Nephron progenitor cell (in vitro differentiated cells): ENCODE data around the gene DIP2C.

Experiments used
- DNase-seq: peaks from one replicate; pipeline ENCODE4 v3.0.0; 2021
- H3K27ac Mint-ChIP-seq: 2 replicates; pipeline ENCODE4 v1.8.0; 2021; ENCODE audit warnings: mild to moderate bottlenecking, moderate library complexity, mixed read lengths
- H3K27me3 Mint-ChIP-seq: 2 replicates; pipeline ENCODE4 v1.8.0; 2021; ENCODE audit warnings: mild to moderate bottlenecking, low read depth, mixed read lengths; ENCODE audit not compliant: poor library complexity
- H3K36me3 Mint-ChIP-seq: 2 replicates; pipeline ENCODE4 v1.8.0; 2021; ENCODE audit warnings: low read depth, mixed read lengths
- H3K4me1 Mint-ChIP-seq: 2 replicates; pipeline ENCODE4 v1.8.0; 2021; ENCODE audit warnings: mixed read lengths
- H3K4me3 Mint-ChIP-seq: 2 replicates; pipeline ENCODE4 v1.8.0; 2021; ENCODE audit warnings: mild to moderate bottlenecking, moderate library complexity, mixed read lengths
- H3K9me3 Mint-ChIP-seq: 2 replicates; pipeline ENCODE4 v1.8.0; 2021; ENCODE audit warnings: mild to moderate bottlenecking, moderate library complexity, mixed read lengths
- TF ChIP-seq, protein P1 (sequence below): fragments of 200-600 bp; sonication (generic); IDR thresholded peaks from 2 replicates; pipeline ENCODE4 v1.5.0; 2021; ENCODE audit warnings: antibody characterized with exemption

The DIP2C gene

GRCh38 chr10:511101-511848 lies 178.2 kb downstream of the DIP2C start:
- peak; percentile 98 for DNase-seq
- no peak overlapping the region for H3K4me3 Mint-ChIP-seq
- H3K36me3 Mint-ChIP-seq: peaks cover 25% of the 10 kb centered on the region
- H3K9me3 Mint-ChIP-seq: no peaks in the 10 kb centered on the region
- TF ChIP-seq, protein P1, sequence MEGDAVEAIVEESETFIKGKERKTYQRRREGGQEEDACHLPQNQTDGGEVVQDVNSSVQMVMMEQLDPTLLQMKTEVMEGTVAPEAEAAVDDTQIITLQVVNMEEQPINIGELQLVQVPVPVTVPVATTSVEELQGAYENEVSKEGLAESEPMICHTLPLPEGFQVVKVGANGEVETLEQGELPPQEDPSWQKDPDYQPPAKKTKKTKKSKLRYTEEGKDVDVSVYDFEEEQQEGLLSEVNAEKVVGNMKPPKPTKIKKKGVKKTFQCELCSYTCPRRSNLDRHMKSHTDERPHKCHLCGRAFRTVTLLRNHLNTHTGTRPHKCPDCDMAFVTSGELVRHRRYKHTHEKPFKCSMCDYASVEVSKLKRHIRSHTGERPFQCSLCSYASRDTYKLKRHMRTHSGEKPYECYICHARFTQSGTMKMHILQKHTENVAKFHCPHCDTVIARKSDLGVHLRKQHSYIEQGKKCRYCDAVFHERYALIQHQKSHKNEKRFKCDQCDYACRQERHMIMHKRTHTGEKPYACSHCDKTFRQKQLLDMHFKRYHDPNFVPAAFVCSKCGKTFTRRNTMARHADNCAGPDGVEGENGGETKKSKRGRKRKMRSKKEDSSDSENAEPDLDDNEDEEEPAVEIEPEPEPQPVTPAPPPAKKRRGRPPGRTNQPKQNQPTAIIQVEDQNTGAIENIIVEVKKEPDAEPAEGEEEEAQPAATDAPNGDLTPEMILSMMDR: peak; percentile 97
- H3K27ac Mint-ChIP-seq: peak overlapping the region; percentile 84
- peaks cover 73% of the 10 kb centered on the region for H3K4me1 Mint-ChIP-seq
- H3K27me3 Mint-ChIP-seq: peaks cover 6% of the 10 kb centered on the region

DNA sequence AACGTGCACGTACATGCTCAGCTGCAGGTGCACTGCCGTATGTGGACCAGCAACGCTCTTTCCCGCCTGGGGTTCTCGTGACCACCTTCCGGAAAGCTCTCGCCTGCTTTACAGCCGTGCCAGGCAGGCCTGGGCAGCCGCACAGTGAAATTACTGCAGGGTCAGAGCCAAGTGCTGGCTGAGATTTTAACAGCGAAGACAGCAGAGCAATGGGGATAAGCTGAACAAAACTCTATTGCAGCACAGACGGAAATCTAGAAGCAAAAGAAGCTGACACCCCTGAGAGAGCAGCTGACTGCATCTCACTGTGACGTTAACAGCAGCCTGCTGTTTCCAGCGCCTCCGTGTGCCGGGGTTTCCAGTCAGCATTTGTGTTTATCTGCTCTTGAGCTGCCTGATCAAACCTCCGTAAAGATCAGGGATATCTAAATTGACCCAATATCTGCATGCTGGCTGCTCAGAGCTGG lies 179.0 kb downstream of the DIP2C start:
- Mint-ChIP-seq H3K27me3 (peaks cover 6% of the 10 kb centered on the region), H3K9me3 (no peaks in the 10 kb centered on the region), H3K4me1 (peaks cover 73% of the 10 kb centered on the region), H3K36me3 (peaks cover 29% of the 10 kb centered on the region), H3K27ac (no peak overlapping the region), H3K4me3 (no peak overlapping the region)
- DNase-seq: no peak
- TF ChIP-seq, protein P1: no peak

- peaks cover 6% of the 10 kb centered on the region for H3K27me3 Mint-ChIP-seq
- H3K27ac Mint-ChIP-seq: peak overlapping the region; percentile 42
- no peaks in the 10 kb centered on the region for H3K9me3 Mint-ChIP-seq
- H3K4me1 Mint-ChIP-seq: peaks cover 76% of the 10 kb centered on the region
- no peak for DNase-seq
- no peak overlapping the region for H3K4me3 Mint-ChIP-seq
- TF ChIP-seq, protein P1: no peak
- H3K36me3 Mint-ChIP-seq: peaks cover 29% of the 10 kb centered on the region
Observed at GRCh38 chr10:509361-510102, 179.9 kb downstream of the DIP2C start.

GRCh38 chr10:508726-509125 lies 180.7 kb downstream of the DIP2C start:
- H3K4me3 Mint-ChIP-seq: no peak overlapping the region
- peaks cover 80% of the 10 kb centered on the region for H3K4me1 Mint-ChIP-seq
- H3K36me3 Mint-ChIP-seq: peaks cover 29% of the 10 kb centered on the region
- peaks cover 6% of the 10 kb centered on the region for H3K27me3 Mint-ChIP-seq
- no peaks in the 10 kb centered on the region for H3K9me3 Mint-ChIP-seq
- no peak for DNase-seq
- TF ChIP-seq, protein P1: no peak
- peak overlapping the region; percentile 42 for H3K27ac Mint-ChIP-seq

- peaks cover 32% of the 10 kb centered on the region for H3K36me3 Mint-ChIP-seq
- no peak for DNase-seq
- TF ChIP-seq, protein P1: no peak
- no peak overlapping the region for H3K4me3 Mint-ChIP-seq
- H3K9me3 Mint-ChIP-seq: no peaks in the 10 kb centered on the region
- peaks cover 78% of the 10 kb centered on the region for H3K4me1 Mint-ChIP-seq
- H3K27me3 Mint-ChIP-seq: peaks cover 6% of the 10 kb centered on the region
- peak overlapping the region; percentile 75 for H3K27ac Mint-ChIP-seq
Observed at GRCh38 chr10:507908-508444, 181.5 kb downstream of the DIP2C start.
